Activated naive CD4-positive, alpha-beta T cell treated with anti-CD3 and anti-CD28 coated beads, Interleukin-2, amount 50 U/mL, for 72 hours (primary cell): Measurements from ENCODE around the gene GRHL3. TPM values are rescaled to one million over a fixed set of nuclear protein-coding genes. Genes with fewer than 3 reads are reported as not detected.
A peak's percentile ranks its signal among the peaks of the same experiment; 100 is the strongest.

Source experiments
- ATAC-seq, 2 donors: fragments of 150-1000 bp; cut with Tn5 transposase; 2 replicates each; pipeline ENCODE4 v1.10.0; 2021; ENCODE audit warnings: mild to moderate bottlenecking in 2 of 2, moderate library complexity in 2 of 2
- DNase-seq, 2 donors: peaks; one replicate each; pipeline ENCODE4 v3.0.0; 2021 to 2022; ENCODE audit warnings: low spot score in 2 of 2
- H3K27ac Mint-ChIP-seq, 2 donors: one replicate each; pipeline ENCODE4 v1.8.0; 2022; ENCODE audit warnings: mild to moderate bottlenecking in 2 of 2, mixed read lengths in 2 of 2
- H3K36me3 Mint-ChIP-seq, 2 donors: one replicate each; pipeline ENCODE4 v1.8.0; 2022; ENCODE audit warnings: mixed read lengths in 2 of 2
- H3K9me3 Mint-ChIP-seq, 2 donors: one replicate each; pipeline ENCODE4 v1.8.0; 2022; ENCODE audit warnings: mixed read lengths in 2 of 2
- total RNA-seq, 2 donors: library from RNA; stranded (reverse); gene quantifications; one replicate each; pipeline ENCODE4 v1.2.3, GENCODE V29; 2022

The GRHL3 gene
- total RNA-seq, 2 donors from 2014 or later = not detected

DNA sequence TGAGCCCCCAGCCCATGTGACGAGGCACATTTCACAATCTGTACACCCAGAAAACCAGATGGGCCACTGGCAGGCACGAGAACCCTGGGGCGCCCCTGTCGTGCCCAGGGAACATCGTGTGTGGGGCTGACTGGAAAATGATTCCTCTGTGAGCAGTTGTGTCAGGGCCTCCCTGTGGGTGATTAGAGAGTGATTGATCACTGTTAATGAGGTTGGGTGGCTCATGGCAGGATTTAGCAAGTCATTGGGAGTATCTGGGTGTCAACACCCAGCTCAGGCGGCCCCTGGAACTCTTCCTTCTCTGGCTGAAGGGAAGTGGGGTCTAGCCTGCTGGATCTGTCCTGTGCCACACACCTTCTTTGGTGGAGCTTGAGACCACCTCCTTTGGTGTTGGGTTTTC lies 5.7 kb downstream of the GRHL3 start:
- DNase-seq (no peak), ATAC-seq (no peak)
- Mint-ChIP-seq H3K9me3 (no peaks in the 10 kb centered on the region), H3K27ac (no peak overlapping the region), H3K36me3 (no peaks in the 10 kb centered on the region)

- no peaks in the 10 kb centered on the region for H3K9me3 Mint-ChIP-seq
- ATAC-seq = no peak
- no peaks in the 10 kb centered on the region for H3K36me3 Mint-ChIP-seq
- H3K27ac Mint-ChIP-seq = no peak overlapping the region
- no peak for DNase-seq
Measured at GRCh38 chr1:24325587-24326449, 6.7 kb downstream of the GRHL3 start.

DNA sequence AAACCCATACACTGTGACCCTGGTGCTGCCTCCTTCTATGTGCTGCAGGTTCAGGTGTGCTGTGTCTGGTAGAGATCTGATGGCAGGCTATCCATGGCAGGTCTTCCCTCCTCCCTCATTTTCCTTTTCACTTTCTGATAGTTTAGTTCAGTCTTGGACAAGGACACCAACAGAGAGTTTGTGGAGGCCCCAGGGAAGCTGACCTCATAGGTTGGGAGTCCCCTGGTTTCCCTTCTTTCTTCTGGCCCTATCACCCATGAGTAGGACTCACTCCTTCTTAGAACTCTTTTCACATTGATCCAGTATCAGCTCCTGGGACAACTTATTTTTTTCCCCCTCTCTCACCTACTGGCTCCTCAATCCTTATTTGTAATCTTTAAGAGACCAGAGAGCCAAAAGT lies 8.3 kb downstream of the GRHL3 start:
- Mint-ChIP-seq H3K9me3 (no peaks in the 10 kb centered on the region), H3K27ac (no peak overlapping the region), H3K36me3 (no peaks in the 10 kb centered on the region)
- no peak for ATAC-seq
- DNase-seq = no peak

DNA sequence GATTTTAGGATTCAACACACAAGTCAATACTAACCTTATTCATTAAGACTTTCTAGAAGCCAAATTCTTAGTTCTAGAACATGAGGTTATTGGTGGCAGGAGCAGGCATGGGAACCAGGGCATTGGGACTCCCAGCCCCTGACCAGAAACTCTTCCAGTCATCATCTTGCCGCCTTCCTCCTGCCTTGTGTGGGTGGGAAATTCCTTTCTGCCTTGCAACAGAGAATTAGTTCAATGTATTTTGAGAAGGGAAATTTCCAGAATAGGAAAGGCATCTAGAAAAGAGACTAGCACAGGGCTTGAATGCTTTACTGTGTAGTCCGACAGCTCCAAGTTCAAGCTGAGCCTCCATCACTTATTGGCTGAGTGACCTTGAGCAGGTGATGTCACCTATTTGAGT lies 8.7 kb downstream of the GRHL3 start:
- H3K9me3 Mint-ChIP-seq = no peaks in the 10 kb centered on the region
- DNase-seq (no peak), ATAC-seq (no peak)
- H3K27ac Mint-ChIP-seq = no peak overlapping the region
- H3K36me3 Mint-ChIP-seq = no peaks in the 10 kb centered on the region

- ATAC-seq (no peak), DNase-seq (no peak)
- no peaks in the 10 kb centered on the region for H3K9me3 Mint-ChIP-seq
- H3K27ac Mint-ChIP-seq = no peak overlapping the region
- no peaks in the 10 kb centered on the region for H3K36me3 Mint-ChIP-seq
Measured at GRCh38 chr1:24329331-24329730, 10.2 kb downstream of the GRHL3 start.

DNA sequence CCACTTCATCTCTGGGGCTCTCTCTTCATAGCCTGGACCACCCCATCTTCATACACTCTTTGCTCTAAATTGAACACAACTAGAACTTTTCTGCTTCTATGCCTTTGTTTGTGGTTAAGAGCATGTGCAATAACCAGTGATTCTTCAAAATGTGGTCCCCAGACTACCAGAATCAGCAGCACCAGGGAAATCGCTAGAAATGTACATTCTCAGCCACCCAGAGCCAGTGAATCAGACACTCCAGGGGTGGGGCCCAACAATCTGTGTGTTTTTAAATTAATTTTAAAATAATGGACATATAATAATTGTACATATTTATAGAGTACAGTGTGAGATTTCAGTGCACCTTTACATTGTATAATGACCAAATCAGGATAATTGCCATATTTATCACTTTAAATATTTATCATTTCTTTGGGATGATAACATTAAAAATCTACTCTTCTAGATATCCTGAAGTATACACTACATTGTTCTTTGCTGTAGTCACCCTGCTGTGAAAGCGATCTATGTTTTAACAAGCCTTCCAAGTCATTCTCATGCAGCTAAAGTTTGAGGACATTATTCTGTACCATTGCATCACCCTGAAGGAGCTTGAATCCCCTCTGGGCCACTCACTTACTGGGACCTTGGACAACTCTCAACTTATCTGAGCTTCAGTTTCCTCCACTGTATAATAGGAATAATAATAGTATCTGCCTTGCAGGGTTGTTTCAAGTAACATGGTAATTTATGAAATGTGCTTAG lies 10.8 kb downstream of the GRHL3 start:
- no peak for DNase-seq
- Mint-ChIP-seq H3K27ac (no peak overlapping the region), H3K36me3 (no peaks in the 10 kb centered on the region), H3K9me3 (no peaks in the 10 kb centered on the region)
- no peak for ATAC-seq

DNA sequence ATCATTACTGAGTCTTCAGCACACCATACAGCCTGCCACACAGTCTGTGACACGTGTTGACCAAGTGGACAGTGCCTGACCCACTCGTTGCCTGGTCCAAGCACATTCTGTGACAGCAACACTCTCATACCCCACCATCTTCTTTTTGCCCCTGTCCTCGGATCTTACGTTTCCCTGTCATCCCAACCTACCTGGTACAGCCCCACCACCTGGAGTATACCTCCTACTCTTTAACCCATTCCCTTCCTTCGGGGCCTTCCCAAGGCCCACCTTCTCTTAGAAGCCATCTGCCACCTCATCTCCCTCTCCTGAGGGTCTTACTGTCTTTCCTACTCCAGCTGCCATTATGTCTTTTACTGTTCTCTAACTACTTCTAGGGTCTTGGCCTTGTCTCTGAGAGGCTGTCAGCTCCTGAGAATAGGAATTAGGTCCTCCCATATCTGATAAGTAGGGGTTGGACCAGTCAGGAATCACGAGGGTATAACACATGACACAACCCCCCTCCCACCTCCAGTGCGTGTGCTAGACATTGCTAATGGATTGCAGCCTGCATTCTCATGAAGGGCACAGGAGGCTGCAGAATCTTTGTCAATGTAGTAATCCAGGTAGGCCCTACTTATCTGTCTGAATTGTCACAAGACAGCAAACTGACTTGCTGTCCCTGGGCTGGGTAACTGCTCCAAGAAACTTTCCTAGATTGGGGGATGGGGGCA lies 13.0 kb downstream of the GRHL3 start:
- Mint-ChIP-seq H3K27ac (no peak overlapping the region), H3K9me3 (no peaks in the 10 kb centered on the region), H3K36me3 (no peaks in the 10 kb centered on the region)
- ATAC-seq (no peak), DNase-seq (no peak)

DNA sequence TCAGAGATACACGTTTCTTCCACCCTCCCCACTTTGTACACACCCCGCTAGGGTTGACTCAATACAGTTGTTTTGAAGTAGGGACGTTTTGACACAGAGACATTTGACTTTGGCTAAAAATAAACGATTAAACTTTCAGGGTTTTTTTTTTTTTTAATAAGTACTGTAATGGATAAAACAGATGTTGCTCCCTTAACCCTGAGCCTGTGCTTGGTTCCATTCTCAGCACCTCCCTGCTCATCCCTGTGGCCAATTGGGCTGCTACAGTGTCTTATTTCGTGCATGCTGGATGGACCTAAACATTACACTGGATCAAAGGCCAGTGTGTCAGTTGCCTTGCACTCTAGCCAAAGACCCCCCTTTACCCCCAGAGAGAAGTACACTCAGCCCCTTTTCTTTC lies 16.9 kb downstream of the GRHL3 start:
- H3K36me3 Mint-ChIP-seq = no peaks in the 10 kb centered on the region
- H3K27ac Mint-ChIP-seq = no peak overlapping the region
- ATAC-seq (no peak), DNase-seq (no peak)
- no peaks in the 10 kb centered on the region for H3K9me3 Mint-ChIP-seq

- Mint-ChIP-seq H3K9me3 (no peaks in the 10 kb centered on the region), H3K27ac (no peak overlapping the region), H3K36me3 (no peaks in the 10 kb centered on the region)
- no peak for DNase-seq
- no peak for ATAC-seq
Measured at GRCh38 chr1:24337455-24337854, 18.3 kb downstream of the GRHL3 start.

DNA sequence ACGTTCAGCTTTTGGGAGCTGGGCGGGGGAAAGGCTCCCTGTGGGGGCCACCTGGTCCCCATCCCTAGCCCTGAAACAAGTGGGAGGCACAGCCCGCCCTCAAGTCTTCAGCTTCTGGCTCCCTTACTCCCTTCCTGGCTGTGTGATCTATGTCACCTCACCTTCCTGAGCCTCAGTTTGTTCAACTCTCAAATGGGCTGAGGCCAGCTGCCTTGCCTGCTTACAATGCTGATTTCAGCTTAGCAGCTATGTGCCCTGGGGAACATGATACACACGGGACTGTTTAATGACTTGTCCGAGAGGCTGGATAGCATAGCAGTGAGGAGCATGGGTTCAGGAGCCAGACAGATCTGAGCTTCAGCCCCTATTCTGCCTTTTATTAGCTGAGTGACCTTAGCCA lies 19.3 kb downstream of the GRHL3 start:
- H3K9me3 Mint-ChIP-seq = no peaks in the 10 kb centered on the region
- H3K27ac Mint-ChIP-seq = no peak overlapping the region
- no peak for ATAC-seq
- DNase-seq = no peak
- no peaks in the 10 kb centered on the region for H3K36me3 Mint-ChIP-seq

GRCh38 chr1:24339996-24340395 lies 20.8 kb downstream of the GRHL3 start:
- ATAC-seq (no peak), DNase-seq (no peak)
- H3K36me3 Mint-ChIP-seq = no peaks in the 10 kb centered on the region
- no peaks in the 10 kb centered on the region for H3K9me3 Mint-ChIP-seq
- H3K27ac Mint-ChIP-seq = no peak overlapping the region

- ATAC-seq = no peak
- Mint-ChIP-seq H3K9me3 (no peaks in the 10 kb centered on the region), H3K36me3 (no peaks in the 10 kb centered on the region), H3K27ac (no peak overlapping the region)
- DNase-seq = no peak
Measured at GRCh38 chr1:24340770-24341169, 21.6 kb downstream of the GRHL3 start.

DNA sequence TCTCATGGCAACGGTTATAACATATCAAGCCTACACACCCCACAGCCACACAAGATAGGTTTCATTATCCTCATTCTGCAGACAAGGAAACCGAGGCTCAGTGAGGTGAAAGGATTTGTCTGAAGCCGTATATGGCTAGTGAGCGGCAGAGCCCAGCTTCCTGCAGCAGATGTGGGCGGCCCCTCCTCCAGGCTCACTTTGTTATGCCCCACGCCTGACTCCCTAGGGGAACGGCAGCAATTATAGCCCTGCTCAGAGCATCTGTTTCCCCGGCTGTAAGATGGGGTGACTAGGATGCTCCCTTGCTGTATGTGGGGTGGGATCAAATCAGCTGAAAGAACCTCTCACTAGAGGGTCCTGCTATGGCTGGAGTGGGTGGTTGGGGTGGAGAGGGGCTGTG lies 22.1 kb downstream of the GRHL3 start:
- DNase-seq (no peak), ATAC-seq (no peak)
- Mint-ChIP-seq H3K27ac (no peak overlapping the region), H3K9me3 (no peaks in the 10 kb centered on the region), H3K36me3 (no peaks in the 10 kb centered on the region)

- DNase-seq (no peak), ATAC-seq (peak in 1 of 2 donors; percentile 11)
- Mint-ChIP-seq H3K9me3 (no peaks in the 10 kb centered on the region), H3K36me3 (no peaks in the 10 kb centered on the region), H3K27ac (no peak overlapping the region)
Measured at GRCh38 chr1:24343412-24344089, 24.4 kb downstream of the GRHL3 start.

GRCh38 chr1:24344090-24344742 lies 25.1 kb downstream of the GRHL3 start:
- Mint-ChIP-seq H3K27ac (no peak overlapping the region), H3K36me3 (no peaks in the 10 kb centered on the region), H3K9me3 (no peaks in the 10 kb centered on the region)
- peak; percentile 51 to 53 for ATAC-seq
- DNase-seq = no peak

GRCh38 chr1:24345334-24345733 lies 26.2 kb downstream of the GRHL3 start:
- DNase-seq = no peak
- Mint-ChIP-seq H3K36me3 (no peaks in the 10 kb centered on the region), H3K27ac (no peak overlapping the region), H3K9me3 (no peaks in the 10 kb centered on the region)
- no peak for ATAC-seq
